Endodermal cell (in vitro differentiated cells): Measurements from ENCODE around the gene ADGRB3. TPM values are rescaled to one million over a fixed set of nuclear protein-coding genes. Genes with fewer than 3 reads are reported as not detected.

Experiments
- DNase-seq: peaks from one replicate; pipeline ENCODE4 v3.0.0-alpha.2; 2017
- H3K27ac ChIP-seq: 2 replicates; pipeline ENCODE4 v1.5.1; 2013; ENCODE audit warnings: mild to moderate bottlenecking, low read depth, low read length, moderate library complexity
- H3K27me3 ChIP-seq: 2 replicates; pipeline ENCODE4 v1.6.1; 2013; ENCODE audit warnings: mild to moderate bottlenecking, low read length, moderate library complexity; ENCODE audit not compliant: insufficient read depth, control insufficient read depth, poor library complexity, severe bottlenecking
- H3K36me3 ChIP-seq: 2 replicates; pipeline ENCODE4 v1.7.0; 2013; ENCODE audit warnings: mild to moderate bottlenecking, low read length, moderate library complexity; ENCODE audit not compliant: control insufficient read depth, insufficient read depth
- H3K4me1 ChIP-seq: one replicate; pipeline ENCODE4 v1.7.0; 2013; ENCODE audit warnings: low read length; ENCODE audit not compliant: control insufficient read depth, insufficient read depth
- H3K4me3 ChIP-seq: 2 replicates; pipeline ENCODE4 v1.5.1; 2013; ENCODE audit warnings: mild to moderate bottlenecking, low read length, moderate library complexity
- H3K9ac ChIP-seq: 2 replicates; pipeline ENCODE4 v1.6.1; 2013; ENCODE audit warnings: mild to moderate bottlenecking, low read length, moderate library complexity; ENCODE audit not compliant: poor library complexity, severe bottlenecking; ENCODE audit errors: extremely low read depth
- H3K9me3 ChIP-seq: 2 replicates; pipeline ENCODE4 v1.6.1; 2013; ENCODE audit warnings: mild to moderate bottlenecking, low read length, moderate library complexity; ENCODE audit not compliant: control insufficient read depth
- H3K27ac Mint-ChIP-seq: 2 replicates; pipeline ENCODE4 v1.8.0; 2020; ENCODE audit warnings: mixed read lengths
- H3K27me3 Mint-ChIP-seq: 2 replicates; pipeline ENCODE4 v1.8.0; 2021; ENCODE audit warnings: mild to moderate bottlenecking, mixed read lengths; ENCODE audit not compliant: insufficient read depth
- H3K36me3 Mint-ChIP-seq: 2 replicates; pipeline ENCODE4 v1.8.0; 2020; ENCODE audit warnings: low read depth, mixed read lengths
- H3K4me1 Mint-ChIP-seq: 2 replicates; pipeline ENCODE4 v1.8.0; 2020; ENCODE audit warnings: mixed read lengths
- H3K4me3 Mint-ChIP-seq: 2 replicates; pipeline ENCODE4 v1.8.0; 2020; ENCODE audit warnings: mild to moderate bottlenecking, moderate library complexity, mixed read lengths
- H3K9me3 Mint-ChIP-seq: 2 replicates; pipeline ENCODE4 v1.8.0; 2020; ENCODE audit warnings: mild to moderate bottlenecking, mixed read lengths
- CTCF ChIP-seq: fragments of 200-600 bp; sonication (generic); conservative IDR thresholded peaks from 2 replicates; pipeline ENCODE4 v1.5.0; 2021; ENCODE audit warnings: antibody characterized with exemption, mild to moderate bottlenecking
- WGBS, 2 experiments: methylation state at CpG; one replicate each; pipeline versions ENCODE4 v1.1.5 to v1.1.7; 2013; ENCODE audit warnings: missing lambda C conversion rate in 2 of 2, mixed read lengths in 1 of 2; ENCODE audit not compliant: insufficient coverage in 1 of 2, insufficient read length in 1 of 2; 5-methylcytosine and 5-hydroxymethylcytosine counted together
- total RNA-seq, 2 donors: library from RNA; stranded (reverse); fragmentation: NEBNext Ultra II Directional in 1 of 2; extraction: Animal tissue kit (Norgen Biotek cat#: 25700) in 1 of 2; gene quantifications; 2 replicates in 1 of 2; 3 replicates in 1 of 2; pipeline ENCODE4 v1.2.1, GENCODE V29; 2021

Gene ADGRB3
- total RNA-seq, 2 donors from 2014 or later = 0.33 to 1.3 TPM

GRCh38 chr6:68738039-68738438, 103.0 kb downstream of the ADGRB3 start:
- Mint-ChIP-seq H3K27me3 (no peaks in the 10 kb centered on the region), H3K4me3 (no peak overlapping the region), H3K36me3 (no peaks in the 10 kb centered on the region), H3K27ac (no peak overlapping the region), H3K4me1 (peaks cover 3% of the 10 kb centered on the region), H3K9me3 (no peaks in the 10 kb centered on the region)
- Histone ChIP-seq H3K4me3 (no peak overlapping the region), H3K27ac (no peak overlapping the region), H3K36me3 (no peaks in the 10 kb centered on the region), H3K4me1 (no peaks in the 10 kb centered on the region), H3K9ac (no peak overlapping the region), H3K27me3 (no peaks in the 10 kb centered on the region), H3K9me3 (no peaks in the 10 kb centered on the region)
- no peak for TF ChIP-seq CTCF
- DNase-seq = no peak

GRCh38 chr6:68740828-68741500, 105.9 kb downstream of the ADGRB3 start:
- H3K27me3 ChIP-seq = no peaks in the 10 kb centered on the region
- no peaks in the 10 kb centered on the region for H3K9me3 ChIP-seq
- DNase-seq = no peak
- TF ChIP-seq CTCF = no peak
- H3K9ac ChIP-seq = no peak overlapping the region
- H3K4me1 ChIP-seq = no peaks in the 10 kb centered on the region
- no peak overlapping the region for H3K27ac ChIP-seq
- H3K4me3 ChIP-seq = no peak overlapping the region
- Mint-ChIP-seq H3K36me3 (no peaks in the 10 kb centered on the region), H3K27ac (no peak overlapping the region), H3K4me3 (no peak overlapping the region), H3K9me3 (no peaks in the 10 kb centered on the region), H3K4me1 (peaks cover 3% of the 10 kb centered on the region), H3K27me3 (no peaks in the 10 kb centered on the region)
- H3K36me3 ChIP-seq = no peaks in the 10 kb centered on the region
- 88 to 100% methylated on average over 2 of the region's 2 CpGs for WGBS, 2 experiments

DNA sequence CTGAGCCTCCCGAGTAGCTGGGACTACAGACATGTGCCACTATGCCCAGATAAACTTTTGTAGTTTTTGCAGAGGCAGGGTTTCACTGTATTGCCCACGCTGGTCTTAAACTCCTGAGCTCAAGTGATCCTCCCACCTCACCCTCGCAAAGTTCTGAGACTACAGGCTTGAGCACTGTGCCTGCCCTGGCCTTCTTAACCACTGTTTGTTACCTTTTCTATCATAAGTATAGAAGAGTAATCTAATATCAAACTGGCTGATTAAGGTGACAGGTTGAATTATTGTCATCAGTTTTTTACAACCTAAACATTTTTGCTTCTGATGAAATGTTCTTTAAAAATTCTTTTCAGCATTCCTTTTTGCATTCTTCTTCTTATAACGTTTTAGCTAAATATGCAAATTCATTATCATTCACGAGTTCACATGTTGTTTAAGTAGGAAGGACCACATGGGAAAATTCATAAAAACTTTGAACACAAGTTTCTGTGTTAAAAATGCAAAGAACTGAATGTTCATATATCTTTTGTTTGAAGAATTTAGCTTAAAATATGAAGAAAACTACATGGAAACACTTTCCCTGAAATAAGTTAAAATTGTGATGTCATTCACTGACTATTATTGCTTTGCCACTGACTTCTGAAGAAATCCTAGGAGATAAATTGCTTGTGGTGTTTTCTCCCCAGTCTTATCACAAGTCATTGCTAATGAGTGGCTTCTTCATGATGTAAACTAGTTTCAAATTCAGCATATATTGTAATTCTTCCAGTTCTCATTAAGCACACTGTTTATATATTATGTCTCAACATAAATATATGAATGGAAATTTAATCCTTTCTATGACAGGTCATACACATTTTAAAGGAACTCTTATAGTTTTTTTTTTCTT, 106.7 kb downstream of the ADGRB3 start:
- Histone ChIP-seq H3K27ac (no peak overlapping the region), H3K9me3 (no peaks in the 10 kb centered on the region), H3K27me3 (no peaks in the 10 kb centered on the region), H3K4me3 (no peak overlapping the region), H3K4me1 (no peaks in the 10 kb centered on the region), H3K36me3 (no peaks in the 10 kb centered on the region), H3K9ac (no peak overlapping the region)
- 90 to 91% methylated on average over 3 to 5 of the region's 5 CpGs for WGBS, 2 experiments
- H3K4me1 Mint-ChIP-seq = peaks cover 3% of the 10 kb centered on the region
- no peaks in the 10 kb centered on the region for H3K27me3 Mint-ChIP-seq
- no peak for TF ChIP-seq CTCF
- no peaks in the 10 kb centered on the region for H3K36me3 Mint-ChIP-seq
- no peaks in the 10 kb centered on the region for H3K9me3 Mint-ChIP-seq
- no peak overlapping the region for H3K4me3 Mint-ChIP-seq
- no peak for DNase-seq
- no peak overlapping the region for H3K27ac Mint-ChIP-seq
